GM12801 (cell line): ENCODE data around the gene ARHGEF11.

Experiments
- CTCF ChIP-seq: IDR thresholded peaks from one replicate; pipeline ENCODE4 v1.5.1; 2011; ENCODE audit warnings: control low read depth; ENCODE audit not compliant: insufficient read length; ENCODE audit errors: extremely low read depth

ARHGEF11 gene

GRCh38 chr1:157045250-157046218 is at the start of gene ARHGEF11:
Gene ARHGEF11 (minus strand): TSS chr1:157045742. CDS start chr1:157044330, 1,412 bp downstream.
- TF ChIP-seq CTCF, result no peak

- TF ChIP-seq CTCF, result no peak
These were observed 49.5 kb upstream of the ARHGEF11 start for GRCh38 chr1:157095091-157095490.

- TF ChIP-seq CTCF, result no peak
These were observed 47.3 kb upstream of the ARHGEF11 start for GRCh38 chr1:157092831-157093230.

DNA sequence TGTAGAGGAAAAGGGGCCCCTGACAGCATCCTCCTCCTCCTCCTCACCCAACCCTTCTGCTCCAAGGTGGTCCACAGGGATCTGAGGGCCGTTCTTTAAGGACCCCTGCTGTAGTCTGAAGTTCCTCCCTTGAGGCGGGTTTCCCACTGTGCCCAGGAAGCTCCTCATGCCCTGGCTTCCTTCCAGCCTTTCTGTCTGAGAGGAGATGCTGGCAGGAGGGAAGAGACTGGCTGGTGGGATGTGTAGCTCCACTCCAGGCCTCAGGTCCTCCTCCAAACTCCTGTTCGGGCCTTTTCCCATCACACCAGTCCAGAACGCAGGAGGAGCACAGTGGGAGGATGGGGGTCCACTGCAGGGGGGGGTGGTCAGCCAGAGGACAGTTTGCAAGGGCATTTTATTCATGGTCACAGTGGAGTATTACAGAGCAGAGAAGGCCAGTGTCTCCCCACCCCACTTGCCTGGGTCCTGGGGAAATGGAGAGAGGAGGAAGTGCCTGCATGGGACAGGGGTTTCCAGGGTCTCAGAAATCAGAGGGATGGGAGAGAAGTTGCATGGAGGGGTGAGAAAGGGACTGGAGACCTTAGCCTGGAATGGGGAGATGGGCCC is 46.2 kb upstream of the ARHGEF11 start:
- TF ChIP-seq CTCF, result no peak

DNA sequence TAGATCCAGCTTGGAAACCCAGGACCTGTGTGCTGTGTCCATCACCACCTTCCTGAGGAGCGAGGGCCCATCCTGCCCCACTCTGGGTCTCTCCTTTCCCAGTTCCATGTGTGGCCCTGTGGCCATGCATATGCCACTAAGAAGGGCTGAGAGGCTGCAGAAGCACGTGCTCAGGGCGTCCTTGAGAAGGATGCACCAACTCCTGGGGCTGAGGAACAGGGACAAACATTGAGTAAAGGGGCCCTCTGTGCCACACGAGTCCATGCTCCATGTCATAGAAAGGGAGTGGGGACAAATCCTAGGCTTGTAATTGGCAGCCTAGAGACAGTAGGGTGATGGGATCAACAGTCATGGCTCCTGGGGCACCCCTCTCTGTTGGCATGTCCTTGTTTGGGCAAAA is 45.6 kb upstream of the ARHGEF11 start:
- no peak for TF ChIP-seq CTCF

GRCh38 chr1:157090771-157091170 is 45.2 kb upstream of the ARHGEF11 start:
- no peak for TF ChIP-seq CTCF

GRCh38 chr1:157090196-157090647 is 44.7 kb upstream of the ARHGEF11 start:
- no peak for TF ChIP-seq CTCF
